ENCODE measurements around the gene ZNF586. TPM values are rescaled to one million over a fixed set of nuclear protein-coding genes. Genes with fewer than 3 reads are reported as not detected.
A peak's percentile ranks its signal among the peaks of the same experiment; 100 is the strongest.
"Not testable (repeated sequence)": the region's sequence is repeated elsewhere in the genome, so short reads cannot be mapped to it uniquely, and the experiment has no call there.

Gene ZNF586
- total RNA-seq, 1 donor from 2014 or later: 9.7 TPM

DNA sequence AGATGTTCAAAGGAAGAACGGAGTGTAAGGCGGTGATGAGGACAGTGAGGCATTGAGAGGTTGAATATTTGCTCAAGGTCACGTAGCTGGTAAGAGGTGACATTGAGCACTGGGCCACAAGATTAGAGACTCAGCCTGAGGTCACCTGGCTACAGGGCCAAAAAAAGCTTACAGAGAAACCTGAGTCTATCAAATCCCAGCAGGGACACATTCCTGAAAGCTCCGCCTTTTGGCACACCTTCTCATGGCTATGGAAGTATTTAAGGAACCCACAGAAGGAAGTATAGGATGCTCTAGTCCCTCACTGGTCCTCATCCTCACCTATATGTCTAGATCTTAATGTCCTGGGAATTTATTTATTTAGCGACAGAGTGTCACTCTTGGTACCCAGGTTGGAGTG, 17.4 kb downstream of the ZNF586 start:
- ATAC-seq (no peak), DNase-seq (ENCODE audit: missing footprints) (no peak)
- intact Hi-C loops (cut with DNase I): no loop called here

DNA sequence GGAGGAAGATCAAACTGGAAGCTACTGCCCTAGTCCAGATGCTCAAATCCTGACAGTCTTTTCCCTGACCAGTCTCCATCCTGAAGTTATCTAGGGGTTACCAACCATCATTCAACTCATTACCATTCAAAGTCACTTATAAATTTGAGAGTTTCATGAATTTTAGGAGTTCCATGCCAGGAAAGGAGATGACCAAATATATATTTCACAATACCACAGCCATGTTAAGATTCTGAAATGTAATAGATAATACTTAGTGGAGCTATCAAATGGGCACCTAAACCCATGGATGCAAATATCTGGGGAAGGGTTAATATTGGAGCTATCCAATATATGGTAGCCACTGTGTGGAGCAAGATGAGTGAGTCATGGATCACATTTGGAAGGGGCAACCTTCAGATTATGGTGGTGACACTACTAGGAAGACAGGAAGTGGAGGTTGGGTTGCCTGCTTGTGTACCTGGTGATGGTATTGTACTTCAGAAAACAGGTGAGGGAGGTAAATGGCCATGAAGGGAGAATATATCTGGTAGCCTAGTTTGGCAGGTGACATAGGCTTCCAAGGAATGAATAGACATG, 18.7 kb downstream of the ZNF586 start:
- ATAC-seq: no peak
- intact Hi-C loops (cut with DNase I): no loop called here
- no peak for DNase-seq (ENCODE audit: missing footprints)

DNA sequence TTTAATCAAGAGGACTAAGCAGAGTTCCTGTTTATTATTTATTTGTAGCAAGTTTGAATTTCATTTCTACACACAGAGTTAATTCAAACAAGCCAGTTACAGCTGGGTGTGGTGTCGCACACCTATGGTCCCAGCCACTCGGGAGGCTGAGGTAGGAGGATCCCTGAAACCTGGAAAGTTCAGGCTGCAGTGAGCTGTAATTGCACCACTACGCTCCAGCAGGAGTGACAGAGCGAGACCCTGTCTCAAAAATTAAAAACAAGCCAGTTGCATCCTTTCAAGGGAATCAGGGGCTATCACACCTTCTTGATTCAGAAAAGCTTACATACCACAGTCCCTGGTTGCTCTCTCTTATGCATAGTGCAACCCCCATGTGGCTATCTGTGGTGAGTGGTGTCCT, 19.8 kb downstream of the ZNF586 start:
- intact Hi-C loops (cut with DNase I): no loop called here
- ATAC-seq (no peak), DNase-seq (ENCODE audit: missing footprints) (no peak)

DNA sequence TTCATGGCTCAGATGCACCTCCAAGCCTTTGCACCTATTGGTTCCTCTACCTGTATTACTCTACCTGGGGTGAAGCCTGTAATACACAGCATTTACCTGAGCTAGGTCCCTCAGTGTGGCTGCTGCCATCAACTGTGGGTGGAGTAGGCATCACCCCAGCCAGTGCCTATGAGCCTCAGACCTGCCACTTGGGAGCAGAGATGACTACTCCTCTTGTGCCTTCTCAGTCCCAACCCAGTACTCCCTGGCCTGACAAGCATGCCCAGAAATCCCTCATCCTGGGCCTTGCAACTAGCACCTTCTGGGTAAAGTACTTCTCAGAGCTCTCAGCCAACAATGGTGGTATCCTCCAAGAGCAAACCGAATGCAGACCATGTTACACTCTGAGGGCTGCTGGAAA, 27.1 kb downstream of the ZNF586 start:
- intact Hi-C loops (cut with DNase I); DNase-seq (ENCODE audit: missing footprints); ATAC-seq: not testable (repeated sequence)

DNA sequence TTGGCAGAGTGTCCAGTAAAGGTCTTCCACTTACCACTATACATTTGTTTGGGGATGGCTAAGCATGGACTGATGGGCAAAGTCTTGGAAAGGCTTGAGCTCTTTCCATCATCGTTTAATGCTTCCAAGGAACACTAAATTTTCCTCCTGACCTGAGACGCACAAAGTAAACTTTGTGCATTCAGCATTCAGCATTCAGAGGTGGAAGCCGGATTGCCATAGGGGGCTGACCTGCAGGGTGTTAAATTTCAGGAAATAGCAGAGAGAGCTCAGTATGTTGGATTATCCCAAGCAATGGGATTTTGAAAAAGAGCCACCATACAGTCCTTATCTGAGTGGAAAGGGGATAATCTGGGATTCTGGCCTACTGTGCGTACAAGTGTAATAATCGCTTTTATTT, 31.2 kb downstream of the ZNF586 start:
- no peak for ATAC-seq

DNA sequence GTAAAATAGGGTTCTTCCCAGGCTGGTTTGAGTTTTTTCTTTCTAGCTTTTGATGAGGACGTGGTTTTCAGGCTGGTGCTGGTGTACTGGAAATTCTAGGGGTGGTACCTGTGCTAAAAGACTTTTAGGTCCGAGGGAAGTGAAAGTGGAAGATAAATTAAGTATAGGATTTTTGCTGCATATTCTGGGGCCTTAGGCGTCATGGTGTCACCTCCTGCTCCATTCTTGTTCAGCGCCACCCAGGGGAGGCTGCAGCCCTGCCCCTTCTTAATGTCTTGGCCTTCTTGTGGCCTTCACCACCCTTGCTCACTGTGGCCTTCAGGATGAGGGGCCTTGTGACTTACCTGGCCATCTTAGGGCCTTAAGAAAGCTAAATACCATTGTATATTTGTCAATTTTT, 32.8 kb downstream of the ZNF586 start:
- no peak for ATAC-seq

More for the DNA sequence above, 31.2 kb downstream of the ZNF586 start:
- no peak for DNase-seq (ENCODE audit: missing footprints)
- intact Hi-C loops (cut with DNase I): no loop called here

DNA sequence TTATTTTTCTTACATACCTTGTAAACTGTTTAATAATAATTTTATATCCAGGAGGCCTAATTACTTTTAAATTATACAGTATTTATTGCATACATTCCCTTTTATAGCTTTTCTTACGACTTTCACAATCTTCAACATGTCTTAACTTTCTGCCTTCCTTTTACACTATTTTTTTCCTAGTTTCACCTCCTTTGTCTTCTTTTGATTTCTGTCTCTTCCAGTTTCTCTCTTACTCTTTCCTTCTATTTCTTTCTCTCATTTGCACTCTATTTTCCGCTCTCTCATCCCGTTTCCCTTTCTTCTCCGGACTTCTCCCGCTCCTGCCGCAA, 33.8 kb downstream of the ZNF586 start:
- peak; percentile 24 for ATAC-seq
- DNase-seq (ENCODE audit: missing footprints): no peak
- intact Hi-C loops (cut with DNase I): no loop called here

More for the DNA sequence above, 32.8 kb downstream of the ZNF586 start:
- DNase-seq (ENCODE audit: missing footprints): no peak
- intact Hi-C loops (cut with DNase I): no loop called here

DNA sequence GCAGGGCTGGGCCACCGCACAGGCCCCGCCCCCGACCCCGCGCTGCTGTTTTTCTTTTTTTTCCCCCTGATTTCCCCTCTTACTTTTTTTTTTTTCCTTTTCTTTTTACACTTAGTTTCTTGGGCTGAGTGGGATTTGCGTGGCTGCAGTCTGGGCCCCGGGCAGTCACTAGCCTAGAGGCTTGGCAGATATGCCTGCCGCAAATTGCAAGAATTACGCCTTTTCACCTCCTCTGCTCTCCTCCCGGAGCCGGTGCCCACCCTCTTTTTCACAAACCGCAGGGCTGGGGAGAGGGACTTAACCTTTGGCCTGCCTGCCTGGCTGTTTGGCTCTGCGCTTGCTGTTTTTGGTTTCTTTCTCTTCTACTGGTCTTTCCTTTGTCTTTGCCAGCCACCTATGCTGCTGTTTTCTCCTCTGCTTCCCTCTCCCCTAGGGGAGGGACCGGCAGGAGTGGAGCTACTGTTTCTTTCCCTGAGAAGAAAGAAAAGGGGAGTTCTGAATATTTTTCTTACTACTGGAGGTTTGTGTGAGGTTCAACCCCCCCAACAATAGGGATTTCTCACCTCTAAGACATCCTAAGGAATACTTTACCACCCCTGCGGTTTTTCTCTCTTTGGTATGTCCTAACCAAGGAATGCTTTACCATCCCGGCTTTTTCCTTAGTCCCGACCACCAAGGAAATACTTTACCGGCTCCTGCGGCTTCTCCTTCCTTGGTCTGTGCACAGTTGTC, 34.3 kb downstream of the ZNF586 start:
- ATAC-seq (peak; percentile 48), DNase-seq (ENCODE audit: missing footprints) (no peak)
- intact Hi-C loops (cut with DNase I): loop anchor here (1.0 kb wide), 1 partner anchor 19 kb away; no protein-coding TSS in a partner anchor

DNA sequence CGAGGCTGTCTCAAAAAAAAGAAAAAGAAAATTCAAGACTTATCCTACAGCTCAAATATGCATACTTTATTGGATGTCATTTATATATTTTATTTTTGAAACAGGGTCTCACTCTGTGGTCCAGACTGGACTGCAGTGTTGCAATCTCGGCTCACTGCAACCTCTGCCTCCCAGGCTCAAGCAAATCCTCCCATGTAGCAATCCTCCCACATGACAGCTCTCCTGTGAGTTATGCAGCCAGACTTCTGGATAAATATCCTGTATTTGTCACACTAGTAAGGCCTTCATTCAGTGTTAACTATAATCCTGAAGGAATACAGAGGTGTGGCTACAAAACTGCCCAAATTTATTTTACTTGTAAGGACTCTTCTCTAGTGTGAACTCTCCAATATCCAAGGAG, 38.1 kb downstream of the ZNF586 start:
- DNase-seq (ENCODE audit: missing footprints): no peak
- ATAC-seq: no peak
- intact Hi-C loops (cut with DNase I): no loop called here

DNA sequence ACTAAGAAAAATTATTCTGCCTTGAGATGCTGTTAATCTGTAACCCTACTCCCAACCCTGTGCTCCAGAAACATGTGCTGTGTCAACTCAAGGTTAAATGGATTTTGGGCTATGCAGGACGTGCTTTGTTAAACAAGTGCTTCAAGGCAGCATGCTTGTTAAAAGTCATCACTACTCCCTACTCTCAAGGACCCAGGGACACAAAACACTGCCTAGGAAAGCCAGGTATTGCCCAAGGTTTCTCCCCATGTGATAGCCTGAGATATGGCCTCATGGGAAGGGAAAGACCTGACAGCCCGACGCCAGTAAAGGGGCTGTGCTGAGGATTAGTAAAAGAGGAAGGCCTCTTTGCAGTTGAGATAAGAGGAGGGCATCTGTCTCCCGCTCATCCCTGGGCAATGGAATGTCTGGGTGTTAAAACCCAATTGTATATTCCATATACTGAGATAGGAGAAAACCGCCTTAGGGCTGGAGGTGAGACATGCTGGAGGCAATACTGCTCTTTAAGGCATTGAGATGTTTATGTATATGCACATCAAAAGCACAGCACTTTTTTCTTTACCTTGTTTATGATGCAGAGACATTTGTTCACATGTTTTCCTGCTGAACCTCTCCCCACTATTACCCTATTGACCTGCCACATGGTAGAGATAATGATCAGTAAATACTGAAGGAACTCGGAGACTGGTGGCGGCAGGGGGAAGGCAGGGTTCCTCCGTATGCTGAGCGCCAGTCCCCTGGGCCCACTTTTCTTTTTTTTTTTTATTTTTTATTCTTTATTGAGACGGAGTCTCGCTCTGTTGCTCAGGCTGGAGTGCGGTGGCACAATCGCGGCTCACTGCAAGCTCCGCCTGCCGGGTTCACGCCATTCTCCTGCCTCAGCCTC, 41.2 kb downstream of the ZNF586 start:
- DNase-seq (ENCODE audit: missing footprints); intact Hi-C loops (cut with DNase I); ATAC-seq: not testable (repeated sequence)

DNA sequence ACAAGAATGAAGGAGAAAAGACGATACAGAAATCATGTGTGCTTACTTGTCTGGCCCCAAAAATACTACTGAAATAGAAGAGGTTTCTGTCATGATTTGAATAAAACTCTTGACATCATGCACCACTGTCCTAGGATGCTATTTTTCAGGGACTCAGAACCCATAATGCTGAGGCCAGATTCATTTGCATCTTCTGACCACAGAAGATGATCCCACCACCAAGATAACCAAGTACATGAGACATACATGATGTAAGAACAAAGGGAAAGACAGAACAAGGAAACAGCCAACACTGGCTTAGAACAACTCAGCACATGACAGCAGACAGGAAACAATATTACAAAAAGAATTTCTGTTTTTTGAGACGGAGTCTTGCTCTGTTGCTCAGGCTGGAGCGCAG, 42.8 kb downstream of the ZNF586 start:
- intact Hi-C loops (cut with DNase I): no loop called here
- ATAC-seq (no peak), DNase-seq (ENCODE audit: missing footprints) (no peak)

DNA sequence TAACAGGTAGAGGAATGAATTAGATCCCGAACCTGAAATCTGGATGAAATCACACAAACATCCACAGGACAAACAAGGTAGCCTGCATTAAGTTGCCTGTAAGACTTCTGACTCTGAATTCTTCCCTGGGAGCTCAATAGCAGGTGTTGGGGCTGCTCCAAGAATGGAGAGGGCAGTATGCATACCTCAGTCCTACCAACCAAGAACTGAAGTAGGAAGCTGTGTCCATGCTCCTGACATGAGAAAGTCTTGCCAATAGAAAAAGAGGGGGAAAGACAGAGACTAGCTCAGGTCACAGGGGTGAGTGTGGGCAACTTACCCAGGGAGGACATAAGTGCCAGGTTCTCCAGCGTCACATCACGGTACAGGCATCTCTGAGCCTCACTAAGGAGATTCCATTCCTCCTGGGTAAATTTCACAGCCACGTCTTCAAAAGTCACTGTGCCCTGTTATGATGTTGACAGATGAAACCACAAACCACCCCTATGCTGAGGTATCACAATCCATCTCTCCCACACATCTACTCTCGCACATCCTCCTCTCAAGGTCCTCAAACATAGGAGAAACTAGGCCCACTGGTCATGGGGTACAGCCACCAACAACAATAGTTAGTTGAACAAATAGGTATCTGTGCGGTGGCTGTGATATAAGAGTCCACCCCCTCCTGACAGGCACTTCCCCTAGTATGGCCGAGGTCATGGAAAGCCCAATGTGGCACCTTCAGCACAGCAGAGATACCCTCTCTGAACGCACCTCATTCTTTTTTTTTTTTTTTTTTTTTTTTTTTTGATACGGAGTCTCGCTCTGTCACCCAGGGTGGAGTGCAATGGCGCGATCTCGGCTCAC, 43.7 kb downstream of the ZNF586 start:
- DNase-seq (ENCODE audit: missing footprints); ATAC-seq; intact Hi-C loops (cut with DNase I): not testable (repeated sequence)

DNA sequence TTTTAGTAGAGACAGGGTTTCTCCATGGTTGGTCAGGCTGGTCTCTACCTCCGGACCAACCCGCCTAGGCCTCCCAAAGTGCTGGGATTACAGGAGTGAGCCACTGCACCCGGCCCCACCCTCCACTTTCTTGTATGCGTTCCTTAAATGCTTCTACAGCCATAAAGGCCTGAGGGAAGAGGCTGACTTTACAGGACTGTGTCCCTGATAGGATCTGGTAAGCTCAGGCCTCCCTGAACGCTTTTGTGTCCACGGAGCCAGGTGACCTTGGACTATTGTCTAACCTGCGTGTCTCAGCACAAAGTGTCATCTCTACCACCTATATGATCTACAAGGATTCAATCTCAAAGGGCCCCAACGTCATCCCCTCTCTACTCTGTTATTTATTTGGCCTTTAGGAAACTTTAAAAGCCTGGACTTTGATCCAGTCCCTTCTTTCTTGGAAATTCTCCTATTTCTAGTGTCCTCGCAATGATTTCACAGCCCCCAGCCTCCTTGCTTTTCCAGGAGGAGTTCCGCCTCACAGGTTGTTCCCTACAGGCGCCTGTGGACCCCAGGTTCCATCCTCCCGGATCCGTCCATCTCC, 44.5 kb downstream of the ZNF586 start:
- intact Hi-C loops (cut with DNase I): no loop called here
- ATAC-seq (peak; percentile 10), DNase-seq (ENCODE audit: missing footprints) (no peak)

DNA sequence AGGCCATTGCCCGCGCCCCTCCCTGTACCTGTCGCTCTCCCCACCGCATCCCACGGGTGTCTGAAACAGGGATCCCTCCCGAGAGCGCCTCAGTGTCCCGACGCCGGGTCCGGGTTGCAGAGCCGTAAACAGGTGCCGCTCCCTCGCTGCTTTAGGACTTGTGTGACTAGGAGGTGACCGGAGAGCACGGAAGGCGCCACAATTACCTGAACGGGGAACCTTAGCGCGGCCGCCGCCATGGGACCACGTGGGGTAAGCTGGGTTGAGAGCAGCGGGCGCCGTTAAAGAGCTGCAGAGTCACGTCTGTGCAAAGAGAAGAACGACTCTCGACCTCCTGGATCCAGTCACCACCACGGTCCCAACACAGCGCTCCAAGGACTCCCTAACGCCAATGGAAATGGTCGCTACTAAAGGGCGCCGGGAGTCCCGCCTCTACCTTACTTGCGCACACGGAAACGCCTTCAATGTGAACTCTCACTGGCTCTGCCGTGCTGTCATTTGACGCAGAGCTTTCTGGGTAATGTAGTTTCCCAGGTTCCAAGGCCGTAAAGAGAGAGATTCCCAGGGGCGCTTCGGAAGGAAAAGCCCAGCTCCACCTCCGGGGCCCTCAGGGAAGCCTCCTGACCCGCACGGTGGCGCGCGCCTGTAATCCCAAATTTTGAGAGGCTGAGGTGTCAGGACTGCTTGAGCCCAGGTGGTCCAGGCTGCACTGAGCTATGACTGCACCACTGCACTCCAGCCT, 45.2 kb downstream of the ZNF586 start, which contains the start of gene ZNF552:
Gene ZNF552 (minus strand): TSS at position 409 of the 742 bp plus-strand sequence. CDS start 170 bp downstream, at position 239.
- DNase-seq (ENCODE audit: missing footprints) (peak; percentile 91), ATAC-seq (peak; percentile 95)
- intact Hi-C loops (cut with DNase I): loop anchor here (5.0 kb wide), 1 partner anchor 47 kb away; the partner anchor contains the start of gene ZNF586

DNA sequence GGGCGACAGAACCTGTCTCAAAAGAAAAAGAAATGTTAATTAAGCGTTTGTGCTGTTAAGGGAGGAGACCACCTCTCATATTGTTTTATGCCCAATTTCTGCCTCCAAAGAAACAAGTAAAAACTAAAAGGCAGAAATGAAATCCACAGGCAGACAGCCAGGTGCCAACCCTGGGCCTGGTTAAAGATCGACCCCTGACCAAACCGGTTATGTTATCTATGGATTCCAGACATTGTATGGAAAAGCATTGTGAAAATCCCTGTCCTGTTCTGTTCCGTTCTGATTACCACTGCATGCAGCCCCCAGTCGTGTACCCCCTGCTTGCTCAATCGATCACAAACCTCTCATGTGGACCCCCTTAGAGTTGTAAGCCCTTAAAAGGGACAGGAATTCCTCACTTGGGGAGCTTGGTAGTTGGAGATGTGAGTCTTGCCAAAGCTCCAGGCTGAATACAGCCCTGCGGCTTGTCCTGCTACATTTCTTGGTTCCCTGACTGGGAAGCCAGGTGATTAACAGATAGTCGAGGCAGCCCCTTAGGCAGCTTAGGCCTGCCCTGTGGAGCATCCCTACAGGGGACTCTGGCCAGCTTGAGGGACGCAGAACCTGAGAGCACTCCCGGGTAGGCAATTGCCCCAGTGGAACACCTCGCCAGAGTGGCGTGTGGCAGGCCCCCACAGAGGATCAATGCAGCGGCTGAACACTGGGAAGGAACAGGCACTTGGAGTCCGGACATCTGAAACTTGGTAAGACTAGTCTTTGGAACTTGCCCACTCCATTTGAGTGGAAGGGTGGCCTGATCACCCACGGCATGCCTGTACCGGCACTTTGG, 46.0 kb downstream of the ZNF586 start:
- ATAC-seq: no peak
- DNase-seq (ENCODE audit: missing footprints): no peak
- intact Hi-C loops (cut with DNase I): loop anchor here (5.0 kb wide), 1 partner anchor 48 kb away; the partner anchor contains the start of gene ZNF586

DNA sequence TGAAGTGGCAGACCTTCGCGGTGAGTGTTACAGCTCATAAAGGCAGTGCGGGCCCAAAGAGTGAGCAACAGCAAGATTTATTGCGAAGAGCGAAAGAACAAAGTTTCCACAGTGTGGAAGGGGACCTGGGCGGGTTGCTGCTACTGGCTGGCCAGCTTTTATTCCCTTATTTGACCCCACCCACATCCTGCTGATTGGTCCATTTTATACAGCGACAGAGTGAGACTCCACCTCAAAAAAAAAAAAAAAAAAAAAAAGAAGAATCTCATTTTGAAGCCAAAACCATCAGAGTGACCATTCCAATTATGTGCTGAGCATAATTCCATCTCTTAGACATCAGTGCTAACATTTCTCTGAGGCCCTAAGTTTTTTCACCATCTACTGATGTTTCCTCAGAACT, 47.2 kb downstream of the ZNF586 start:
- DNase-seq (ENCODE audit: missing footprints) (no peak), ATAC-seq (no peak)
- intact Hi-C loops (cut with DNase I): loop anchor here (5.0 kb wide), 1 partner anchor 49 kb away; the partner anchor contains the start of gene ZNF586

DNA sequence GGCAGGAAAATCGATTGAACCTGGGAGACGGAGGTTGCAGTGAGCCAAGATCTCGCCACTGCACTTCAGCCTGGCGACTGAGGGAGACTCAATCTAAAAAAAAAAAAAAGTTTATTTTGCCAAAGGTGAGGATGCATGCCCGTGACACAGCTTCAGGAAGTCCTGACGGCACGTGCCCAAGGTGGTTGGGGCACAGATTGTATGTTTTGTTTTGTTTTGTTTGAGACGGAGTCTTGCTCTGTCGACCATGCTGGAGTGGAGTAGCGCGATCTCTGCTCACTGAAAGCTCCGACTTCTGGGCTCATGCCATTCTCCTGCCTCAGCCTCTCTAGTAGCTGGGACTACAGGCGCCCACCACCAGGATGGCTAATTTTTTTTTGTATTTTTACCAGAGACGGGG, 48.5 kb downstream of the ZNF586 start:
- DNase-seq (ENCODE audit: missing footprints) (no peak), ATAC-seq (no peak)
- intact Hi-C loops (cut with DNase I): loop anchor here (5.0 kb wide), 1 partner anchor 51 kb away; the partner anchor contains the start of gene ZNF586

Data from Right ventricle myocardium inferior (tissue), 1 donor.